HG03521 (cell line): ENCODE results near the gene FLNA.
"Not testable (repeated sequence)": the region's sequence is repeated elsewhere in the genome, so short reads cannot be mapped to it uniquely, and the experiment has no call there.

ENCODE experiments used
- ATAC-seq: cut with Tn5 transposase; IDR thresholded peaks from one replicate; pipeline ENCODE4 v1.9.1; 2021; ENCODE audit warnings: mild to moderate bottlenecking, moderate library complexity; ENCODE audit not compliant: unreplicated experiment

Gene FLNA, protein sequence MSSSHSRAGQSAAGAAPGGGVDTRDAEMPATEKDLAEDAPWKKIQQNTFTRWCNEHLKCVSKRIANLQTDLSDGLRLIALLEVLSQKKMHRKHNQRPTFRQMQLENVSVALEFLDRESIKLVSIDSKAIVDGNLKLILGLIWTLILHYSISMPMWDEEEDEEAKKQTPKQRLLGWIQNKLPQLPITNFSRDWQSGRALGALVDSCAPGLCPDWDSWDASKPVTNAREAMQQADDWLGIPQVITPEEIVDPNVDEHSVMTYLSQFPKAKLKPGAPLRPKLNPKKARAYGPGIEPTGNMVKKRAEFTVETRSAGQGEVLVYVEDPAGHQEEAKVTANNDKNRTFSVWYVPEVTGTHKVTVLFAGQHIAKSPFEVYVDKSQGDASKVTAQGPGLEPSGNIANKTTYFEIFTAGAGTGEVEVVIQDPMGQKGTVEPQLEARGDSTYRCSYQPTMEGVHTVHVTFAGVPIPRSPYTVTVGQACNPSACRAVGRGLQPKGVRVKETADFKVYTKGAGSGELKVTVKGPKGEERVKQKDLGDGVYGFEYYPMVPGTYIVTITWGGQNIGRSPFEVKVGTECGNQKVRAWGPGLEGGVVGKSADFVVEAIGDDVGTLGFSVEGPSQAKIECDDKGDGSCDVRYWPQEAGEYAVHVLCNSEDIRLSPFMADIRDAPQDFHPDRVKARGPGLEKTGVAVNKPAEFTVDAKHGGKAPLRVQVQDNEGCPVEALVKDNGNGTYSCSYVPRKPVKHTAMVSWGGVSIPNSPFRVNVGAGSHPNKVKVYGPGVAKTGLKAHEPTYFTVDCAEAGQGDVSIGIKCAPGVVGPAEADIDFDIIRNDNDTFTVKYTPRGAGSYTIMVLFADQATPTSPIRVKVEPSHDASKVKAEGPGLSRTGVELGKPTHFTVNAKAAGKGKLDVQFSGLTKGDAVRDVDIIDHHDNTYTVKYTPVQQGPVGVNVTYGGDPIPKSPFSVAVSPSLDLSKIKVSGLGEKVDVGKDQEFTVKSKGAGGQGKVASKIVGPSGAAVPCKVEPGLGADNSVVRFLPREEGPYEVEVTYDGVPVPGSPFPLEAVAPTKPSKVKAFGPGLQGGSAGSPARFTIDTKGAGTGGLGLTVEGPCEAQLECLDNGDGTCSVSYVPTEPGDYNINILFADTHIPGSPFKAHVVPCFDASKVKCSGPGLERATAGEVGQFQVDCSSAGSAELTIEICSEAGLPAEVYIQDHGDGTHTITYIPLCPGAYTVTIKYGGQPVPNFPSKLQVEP (N-terminal part only)

DNA sequence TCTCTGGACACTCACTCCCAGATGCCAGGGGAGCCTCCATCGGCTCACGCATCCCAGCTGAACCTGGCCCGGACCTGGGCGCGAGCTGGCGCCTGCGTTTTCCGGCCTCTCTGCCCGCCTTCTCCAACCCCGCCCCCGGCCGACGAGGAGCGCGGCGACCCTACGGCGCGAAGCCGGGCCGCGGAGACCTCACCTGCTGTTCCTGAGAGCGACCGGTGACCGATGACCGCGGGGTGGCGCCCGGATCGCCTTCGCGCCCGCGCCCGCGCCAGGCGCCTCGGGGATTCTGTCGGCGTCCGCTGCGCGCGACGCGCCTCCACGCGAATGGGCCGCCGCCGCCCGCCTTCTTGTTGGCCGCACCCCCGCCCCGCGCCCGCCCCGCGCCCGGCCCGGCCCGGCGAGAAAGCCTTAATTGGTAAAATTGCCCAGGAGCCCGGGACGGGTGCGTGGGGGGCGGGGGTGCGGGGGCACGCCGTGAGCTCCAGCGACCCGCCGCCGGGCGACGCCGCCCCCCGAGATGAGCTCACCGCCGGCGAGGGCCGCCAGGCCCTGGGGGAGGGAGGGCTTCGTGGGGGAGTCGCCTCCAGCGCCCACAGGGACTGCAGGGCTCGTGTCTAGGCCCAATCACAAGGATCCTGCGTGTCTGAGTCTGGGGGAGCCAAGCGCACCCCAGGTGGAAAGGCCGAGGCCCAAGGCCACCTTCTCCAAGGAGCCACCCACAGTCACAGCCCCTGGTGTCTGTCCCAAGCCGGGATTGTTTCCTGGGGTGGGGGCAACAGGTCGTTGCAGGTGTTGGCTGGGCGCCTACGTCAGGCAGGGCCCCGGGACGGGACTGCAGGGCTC is at the start of gene FLNA:
TSS of gene FLNA (minus strand) at position 322 of the 843 bp plus-strand sequence. CDS start 3,389 bp downstream, outside the sequence.
- ATAC-seq = no peak

DNA sequence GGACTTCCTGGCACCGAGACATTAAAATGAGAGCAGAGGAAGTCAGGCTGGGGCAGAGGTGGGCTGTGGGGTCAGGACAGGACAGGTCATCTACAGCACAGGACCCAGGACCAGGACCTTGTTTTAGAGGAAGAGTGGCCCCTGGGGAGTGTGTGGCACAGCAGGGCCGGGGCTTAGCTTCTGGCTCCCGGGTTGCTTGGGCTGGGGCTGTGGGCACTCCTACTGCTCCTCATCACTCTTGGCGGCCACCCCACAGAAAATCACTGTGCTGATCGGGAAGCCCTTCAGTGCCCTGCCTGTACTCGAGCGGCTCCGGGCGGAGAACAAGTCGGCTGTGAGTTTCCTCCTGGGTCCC is 45.9 kb upstream of the FLNA start:
- ATAC-seq = no peak

DNA sequence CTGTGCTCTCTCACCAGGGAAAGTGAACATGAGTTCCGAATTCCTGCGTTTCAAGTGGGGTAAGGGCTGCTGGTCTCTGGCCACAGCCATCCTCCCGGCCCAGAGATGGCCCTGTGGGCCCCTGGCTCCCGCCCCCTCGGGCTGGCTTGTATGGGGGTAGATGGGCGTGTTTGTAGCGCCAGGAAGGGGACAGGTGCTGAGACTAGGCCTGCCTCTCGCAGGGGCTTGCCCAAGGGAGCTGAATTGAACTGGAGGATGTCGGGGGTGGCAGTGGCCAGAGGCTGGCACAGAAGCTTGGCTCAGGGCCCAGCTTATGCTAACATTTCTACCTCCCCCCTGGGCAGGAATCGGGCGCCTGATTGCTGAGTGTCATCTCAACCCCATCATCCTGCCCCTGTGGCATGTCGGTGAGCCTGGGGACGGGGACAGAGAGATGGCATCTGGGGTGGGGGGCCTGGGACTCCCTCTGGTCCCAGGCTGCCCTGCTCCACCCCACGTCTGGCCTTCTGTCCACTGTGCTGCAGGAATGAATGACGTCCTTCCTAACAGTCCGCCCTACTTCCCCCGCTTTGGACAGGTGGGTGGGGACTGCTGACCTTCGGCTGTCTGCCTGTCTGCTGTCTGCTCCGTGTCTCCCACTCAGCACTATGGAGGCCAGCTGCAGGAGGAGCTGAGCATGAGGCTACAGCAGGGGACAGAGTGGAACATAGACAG is 45.4 kb upstream of the FLNA start:
- ATAC-seq = no peak

DNA sequence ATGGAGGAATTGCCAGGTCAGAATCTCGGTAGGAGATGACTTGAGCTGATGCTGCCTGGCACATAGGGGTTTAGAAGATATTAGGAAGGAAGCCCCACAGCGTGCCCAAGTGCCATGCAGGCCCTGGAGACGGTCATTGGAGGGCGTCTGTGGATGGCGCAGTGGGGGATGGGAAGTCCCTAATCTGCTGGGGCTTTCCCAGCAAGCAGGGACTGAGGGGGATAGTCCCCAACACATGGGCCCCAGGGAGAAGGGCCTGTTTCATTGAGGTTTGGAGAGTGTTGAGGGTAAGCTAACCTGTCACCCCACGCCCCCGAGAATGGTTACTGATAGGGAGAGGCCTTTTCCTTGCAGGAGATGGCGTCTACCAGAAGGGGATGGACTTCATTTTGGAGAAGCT is 44.8 kb upstream of the FLNA start:
- no peak for ATAC-seq

DNA sequence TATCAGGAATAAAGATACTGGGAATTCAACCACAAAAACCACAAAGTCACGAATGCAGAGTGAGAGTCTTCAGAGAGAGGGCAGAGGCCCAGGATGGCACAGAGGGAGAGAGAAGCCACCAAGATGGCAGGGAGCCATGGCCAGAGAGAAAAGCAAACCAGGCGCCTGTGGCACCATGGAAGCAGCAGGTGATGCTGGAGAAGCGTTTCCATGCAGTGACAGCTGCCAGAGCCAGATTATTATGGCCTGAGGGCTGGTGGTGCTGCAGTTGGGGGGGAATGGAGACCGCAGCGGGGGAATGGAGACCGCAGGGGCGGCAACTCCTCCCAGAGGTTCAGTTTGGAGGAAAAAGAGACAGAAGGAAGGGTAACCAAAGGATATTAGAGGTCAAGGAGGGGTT is 42.7 kb upstream of the FLNA start:
- no peak for ATAC-seq

DNA sequence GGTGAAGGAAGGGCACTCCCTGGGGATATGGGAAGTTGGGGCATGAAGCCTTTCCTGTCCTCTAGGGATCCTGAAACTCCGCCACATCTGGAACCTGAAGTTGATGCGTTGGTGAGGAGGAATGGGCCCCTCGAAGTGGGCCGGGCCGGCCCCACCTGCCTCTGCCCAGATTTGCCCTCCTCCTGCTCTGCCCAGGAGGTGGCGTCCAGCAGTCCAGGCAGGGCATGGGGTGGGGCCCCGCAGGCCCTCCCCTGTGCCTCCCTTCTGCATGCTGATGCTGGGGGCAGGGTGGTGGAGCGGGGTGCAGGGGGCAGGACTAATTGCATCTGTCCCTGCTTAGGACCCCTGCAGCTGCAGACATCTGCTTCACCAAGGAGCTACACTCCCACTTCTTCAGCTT is 38.7 kb upstream of the FLNA start:
- no peak for ATAC-seq

DNA sequence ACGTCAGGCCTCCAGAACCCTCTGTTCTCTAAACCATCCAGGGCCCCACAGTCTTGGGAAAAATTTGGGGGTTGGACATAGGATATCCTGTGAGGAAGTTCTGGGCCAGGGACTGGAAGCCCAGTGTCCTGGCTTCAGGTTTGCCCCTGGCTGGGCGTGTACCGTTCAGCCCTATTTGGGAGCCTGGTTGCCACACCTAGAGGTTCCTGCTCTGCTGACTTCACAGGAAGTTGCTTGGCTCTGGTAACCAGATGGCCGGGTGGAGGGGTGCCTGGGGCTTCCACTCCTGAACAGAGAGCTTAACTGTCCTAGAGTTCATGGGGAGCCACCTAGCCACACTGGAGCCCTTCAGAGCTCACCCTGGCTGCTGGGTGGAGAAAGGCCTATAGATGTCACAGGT is 38.0 kb upstream of the FLNA start:
- no peak for ATAC-seq

DNA sequence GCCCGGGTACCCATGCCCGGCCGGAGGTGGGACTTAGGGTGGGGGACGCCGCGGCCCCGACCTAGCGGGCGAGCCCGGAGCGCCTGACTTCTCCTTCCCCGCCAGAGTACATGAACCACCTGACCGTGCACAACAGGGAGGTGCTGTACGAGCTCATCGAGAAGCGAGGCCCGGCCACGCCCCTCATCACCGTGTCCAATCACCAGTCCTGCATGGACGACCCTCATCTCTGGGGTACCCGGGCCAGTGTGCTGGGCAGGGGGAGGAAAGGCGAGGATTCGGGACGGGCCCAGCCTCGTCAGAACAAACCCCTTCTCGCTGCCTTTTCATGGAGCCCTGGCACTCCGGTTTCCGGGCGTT is 37.5 kb upstream of the FLNA start:
- peak; percentile 51 for ATAC-seq

DNA sequence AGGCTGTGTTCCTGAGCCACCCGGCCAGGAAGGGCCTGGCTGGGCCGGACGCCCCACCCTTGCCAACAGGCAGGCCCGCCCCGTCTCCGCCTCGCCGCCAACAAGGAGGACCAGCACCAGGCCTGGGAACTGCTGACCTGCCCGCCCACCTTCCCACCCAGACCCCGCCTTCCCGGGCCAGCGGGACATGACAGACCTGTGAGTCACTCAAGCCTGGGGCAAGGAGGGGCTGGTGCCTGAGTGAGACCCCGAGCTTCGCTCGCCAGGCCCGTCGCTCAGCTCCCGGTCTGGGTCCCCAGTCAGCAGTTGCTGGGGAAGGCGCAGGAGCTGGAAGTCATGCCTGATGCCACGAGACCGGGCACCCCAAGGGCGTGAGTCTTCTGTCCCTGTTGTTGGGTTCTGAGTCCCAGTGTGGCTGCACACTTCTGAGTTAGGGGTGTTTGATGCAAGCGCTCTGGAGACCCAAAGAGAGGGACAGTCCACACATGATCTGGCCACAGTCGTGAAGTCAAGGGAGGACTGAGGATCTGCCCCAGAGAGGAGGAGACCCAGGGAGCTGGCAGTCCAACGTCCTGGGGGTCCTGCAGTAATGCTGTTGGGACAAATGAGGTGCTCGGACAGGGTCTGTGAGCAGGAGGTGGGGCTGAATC is 34.9 kb upstream of the FLNA start, which contains the start of gene DNASE1L1:
TSS of gene DNASE1L1 (minus strand) at position 33 of the 650 bp plus-strand sequence. CDS start 3,686 bp downstream, outside the sequence.
- no peak for ATAC-seq

DNA sequence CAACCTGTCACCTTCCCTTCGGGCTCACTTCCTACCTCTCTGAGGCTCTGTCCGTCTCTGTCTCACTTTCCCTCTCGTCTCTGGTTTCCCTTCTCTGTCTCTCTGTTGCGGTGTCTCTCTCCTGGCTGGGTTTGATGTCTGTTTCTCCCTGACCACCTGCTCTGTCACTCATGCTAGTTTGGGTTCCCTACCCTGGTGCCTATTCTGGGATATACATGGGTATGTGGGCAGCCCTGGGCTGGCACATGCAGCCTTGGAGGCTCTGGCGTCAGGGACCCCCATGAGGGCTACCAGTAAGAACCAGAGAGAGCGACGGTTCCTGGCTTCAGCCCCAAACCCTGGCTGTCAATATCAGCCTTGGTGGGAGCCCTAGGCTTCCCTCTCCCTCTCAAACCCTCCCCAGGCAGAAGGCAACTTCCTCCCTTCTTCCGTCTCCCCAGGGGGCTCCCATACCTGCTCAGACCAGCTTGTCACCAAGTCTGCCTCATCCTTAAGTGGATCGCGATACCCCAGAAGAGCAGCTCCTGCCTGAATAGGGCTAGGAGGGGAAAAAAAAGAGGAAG is 34.3 kb upstream of the FLNA start:
- no peak for ATAC-seq

DNA sequence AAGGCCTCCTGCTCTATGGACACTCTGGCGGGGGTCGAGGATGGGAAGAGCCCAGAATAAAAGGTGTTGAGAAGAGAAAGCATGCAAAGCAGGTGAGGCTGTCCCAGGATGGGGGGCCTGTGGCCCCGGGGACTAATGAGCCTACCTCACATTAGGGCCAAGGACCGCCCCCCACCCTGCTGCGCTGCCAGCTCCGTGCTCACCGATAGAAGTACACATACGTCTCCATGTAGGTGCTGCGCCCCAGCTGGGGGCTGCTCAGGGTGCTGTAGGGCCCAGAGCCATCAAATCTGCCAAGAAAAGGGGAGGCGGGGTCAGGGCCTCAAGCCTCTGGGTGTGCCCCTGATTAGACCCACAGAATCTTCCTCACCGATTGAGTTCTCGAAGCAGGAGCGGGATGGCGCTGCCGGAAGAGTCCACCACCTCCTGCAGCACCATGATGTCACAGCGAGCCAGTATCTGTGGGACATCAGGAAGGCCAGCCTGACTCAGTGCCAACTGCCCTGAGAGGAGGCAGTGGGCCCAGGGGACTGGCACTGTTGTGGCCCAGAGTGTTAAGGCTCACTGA is 30.3 kb upstream of the FLNA start:
- ATAC-seq = no peak

DNA sequence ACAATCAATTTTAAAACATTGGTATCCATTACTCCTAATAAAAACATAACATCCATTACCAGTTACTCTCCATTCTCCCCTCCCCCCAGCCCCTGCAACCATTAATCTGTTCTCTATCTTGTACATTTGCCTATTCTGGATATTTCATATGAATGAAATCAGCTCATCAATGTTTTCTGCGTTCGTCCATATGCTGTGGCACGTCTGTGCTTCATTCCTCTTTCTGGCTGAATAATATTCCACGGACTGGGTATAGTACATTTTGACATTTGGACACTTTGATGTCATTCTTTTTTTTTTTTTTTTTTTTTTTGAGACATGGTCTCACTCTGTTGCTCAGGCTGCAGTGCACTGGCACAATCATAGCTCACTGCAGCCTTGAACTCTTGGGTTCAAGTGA is 29.4 kb upstream of the FLNA start:
- ATAC-seq = no peak

DNA sequence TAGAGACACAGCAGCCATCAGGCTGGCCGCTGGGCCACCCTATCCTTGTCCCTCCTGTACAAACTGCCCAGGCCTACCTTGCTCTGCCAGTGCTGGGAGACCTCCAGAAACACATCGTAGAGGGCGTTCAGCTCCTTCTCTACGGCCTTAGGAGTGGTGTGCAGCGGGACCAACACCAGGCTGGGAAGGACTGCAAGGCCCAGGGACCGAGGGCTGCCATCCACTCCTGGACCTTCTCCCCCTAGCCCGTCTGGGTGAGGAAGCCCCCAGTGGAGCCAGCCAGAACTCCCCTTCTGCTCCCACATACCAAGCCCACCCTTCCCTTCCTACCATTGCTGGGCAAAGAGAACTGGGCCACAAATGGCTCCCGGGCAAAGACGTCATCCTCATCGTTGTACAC is 28.8 kb upstream of the FLNA start:
- ATAC-seq = no peak

DNA sequence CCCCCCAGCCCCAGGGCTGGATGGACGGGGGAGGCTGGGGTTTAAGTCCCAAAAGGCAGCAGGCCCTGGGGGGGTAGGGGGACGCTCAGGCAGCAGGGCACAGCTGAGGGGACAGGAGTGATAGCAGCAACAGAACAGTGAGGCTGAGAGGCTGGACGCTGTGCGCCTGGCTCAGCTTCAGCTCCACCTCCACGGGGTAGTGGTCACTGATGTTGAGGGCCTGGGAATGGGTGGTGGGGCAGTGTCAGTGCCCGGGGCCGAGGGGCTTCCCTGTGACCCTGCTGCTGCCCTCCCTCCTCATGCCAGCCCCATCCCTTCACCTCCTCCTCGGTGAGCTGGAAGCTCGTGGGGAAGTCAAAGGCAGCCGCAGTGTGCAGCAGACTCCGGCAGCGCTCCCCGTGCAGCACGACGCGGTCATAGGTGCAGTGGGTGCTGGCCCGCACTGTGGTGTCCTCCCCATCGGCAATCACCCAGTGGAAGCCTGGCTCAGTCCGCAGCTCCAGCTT is 28.2 kb upstream of the FLNA start:
- no peak for ATAC-seq

DNA sequence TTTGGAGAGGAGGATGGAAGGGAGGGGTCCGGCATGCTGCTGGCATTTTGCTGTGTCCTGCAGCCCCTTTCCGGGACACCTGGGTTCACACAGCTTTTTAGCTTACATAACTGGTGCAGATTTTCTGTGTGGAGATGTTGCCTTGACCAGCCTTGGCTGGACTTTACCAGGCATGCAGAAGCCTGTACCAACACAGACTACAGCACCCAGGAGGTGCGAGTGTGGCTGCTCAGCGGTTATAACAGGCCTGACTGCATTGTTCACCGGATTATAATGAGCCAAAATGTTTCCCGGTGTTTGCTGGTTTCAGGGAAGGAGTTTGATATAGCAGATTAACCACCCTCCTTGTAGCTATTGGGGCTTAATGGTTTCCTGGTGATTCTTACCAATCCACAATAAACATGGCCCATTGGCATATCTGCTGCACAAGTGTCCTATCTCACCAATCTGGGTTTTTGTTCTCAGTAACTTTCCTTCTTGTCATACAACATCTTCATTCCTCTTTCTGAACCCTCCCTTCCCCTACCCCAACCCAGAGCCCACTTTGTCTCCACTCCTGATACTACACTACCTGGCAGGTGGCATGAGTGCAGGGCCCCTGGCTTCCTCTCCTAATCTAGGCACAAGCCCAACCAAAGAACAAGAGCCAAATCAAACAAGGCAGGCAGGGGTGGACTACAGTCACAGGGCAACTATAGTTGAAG is 27.6 kb upstream of the FLNA start:
- no peak for ATAC-seq

DNA sequence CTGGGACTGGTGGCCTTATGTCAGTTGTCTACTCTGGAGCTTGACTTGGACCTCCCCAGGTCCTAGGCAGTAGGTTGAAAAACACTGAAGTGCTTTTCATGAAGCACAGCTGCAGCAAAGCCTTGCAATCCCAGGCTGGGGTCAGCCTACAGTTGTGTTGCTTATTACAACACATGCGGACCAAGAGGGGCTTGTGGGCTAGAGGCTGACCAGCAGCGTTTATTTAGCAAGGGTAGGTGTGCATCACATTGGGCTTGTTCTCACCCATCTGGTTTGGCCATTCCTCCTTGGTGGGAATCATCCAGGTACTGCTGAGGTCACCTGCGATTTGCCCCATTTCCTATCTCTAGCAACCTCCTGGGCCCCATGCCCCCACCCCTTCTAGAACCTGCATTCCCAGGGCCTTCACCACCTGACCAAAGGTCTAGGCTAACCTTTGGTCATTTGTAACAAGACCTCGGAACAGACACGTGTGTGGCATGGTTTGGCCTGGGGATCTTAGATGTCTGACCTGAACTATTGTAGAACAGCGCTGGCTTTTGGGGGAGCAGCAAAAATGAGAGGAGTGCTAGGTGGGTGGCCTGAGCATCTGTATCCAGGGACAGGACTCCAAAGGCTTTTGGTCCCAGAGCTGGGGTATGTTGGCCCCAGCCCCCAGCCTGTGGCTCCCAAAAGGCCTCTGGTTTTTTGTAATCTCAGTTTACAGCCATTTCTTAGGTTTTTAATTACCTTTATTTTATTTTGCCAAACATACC is 26.8 kb upstream of the FLNA start:
- ATAC-seq = no peak

DNA sequence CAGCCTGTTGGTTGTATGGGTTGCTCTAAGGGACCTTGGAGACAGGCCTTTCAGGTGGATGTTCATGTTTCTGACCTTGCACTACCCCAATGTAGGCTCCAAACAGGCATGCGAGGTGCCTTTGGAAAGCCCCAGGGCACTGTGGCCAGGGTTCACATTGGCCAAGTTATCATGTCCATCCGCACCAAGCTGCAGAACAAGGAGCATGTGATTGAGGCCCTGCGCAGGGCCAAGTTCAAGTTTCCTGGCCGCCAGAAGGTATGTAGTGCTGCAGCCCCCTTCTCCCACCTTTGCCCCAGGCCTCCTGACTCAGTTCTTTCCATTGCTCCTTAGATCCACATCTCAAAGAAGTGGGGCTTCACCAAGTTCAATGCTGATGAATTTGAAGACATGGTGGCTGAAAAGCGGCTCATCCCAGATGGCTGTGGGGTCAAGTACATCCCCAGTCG is 26.0 kb upstream of the FLNA start:
- ATAC-seq = not testable (repeated sequence)
